Sigmoid colon (tissue), 3 donors: ENCODE measurements around the gene CSKMT.

ENCODE experiments used
- CTCF ChIP-seq, 4 experiments: fragments of 450-650 bp in 3 of 4; fragments of 200-600 bp in 1 of 4; IDR thresholded peaks; one replicate each; pipeline ENCODE4 v1.5.1; 2016 to 2019; ENCODE audit warnings: antibody characterized with exemption in 4 of 4, mild to moderate bottlenecking in 3 of 4, moderate library complexity in 2 of 4
- POLR2A ChIP-seq, 2 donors: fragments of 450-650 bp; IDR thresholded peaks; one replicate each; pipeline ENCODE4 v1.6.1; 2016; ENCODE audit warnings: antibody characterized with exemption in 2 of 2, mild to moderate bottlenecking in 2 of 2, moderate library complexity in 2 of 2

DNA sequence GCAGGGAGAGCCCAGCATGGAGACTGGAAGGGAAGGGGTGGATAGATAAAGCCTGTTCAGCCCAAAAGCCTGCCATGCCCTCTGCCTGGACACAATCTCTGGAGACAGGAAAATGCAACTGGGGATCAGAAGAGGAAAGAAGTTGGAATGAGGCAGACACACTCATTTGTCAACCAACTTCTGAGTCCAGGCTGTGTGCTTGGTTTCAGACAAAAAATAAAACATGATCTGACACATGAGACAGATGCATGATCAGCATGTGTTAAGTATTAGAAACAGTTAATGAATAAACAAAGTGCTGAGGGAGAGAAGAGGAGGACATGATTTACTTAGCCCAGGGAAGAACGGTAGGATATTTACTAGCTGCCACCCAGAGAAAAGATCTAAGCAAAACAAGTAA, 23.4 kb downstream of the CSKMT start:
- no peak for TF ChIP-seq CTCF (IDR thresholded peaks at IDR 0.05)
- no peak for TF ChIP-seq POLR2A (IDR thresholded peaks at IDR 0.05)
